Measurements from ENCODE around the gene SMCR8. TPM values are rescaled to one million over a fixed set of nuclear protein-coding genes. Genes with fewer than 3 reads are reported as not detected.

The SMCR8 gene
- total RNA-seq, 1 experiment from 2014 or later: 10.9 TPM

- no peak for DNase-seq (ENCODE audit: unreplicated experiment)
- Mint-ChIP-seq H3K9me3 (ENCODE audit: unreplicated experiment) (no peaks in the 10 kb centered on the region), H3K4me1 (ENCODE audit: insufficient read depth, unreplicated experiment) (no peaks in the 10 kb centered on the region), H3K27me3 (ENCODE audit: insufficient read depth, unreplicated experiment) (no peaks in the 10 kb centered on the region), H3K36me3 (ENCODE audit: insufficient read depth, unreplicated experiment) (peaks cover 82% of the 10 kb centered on the region), H3K4me3 (ENCODE audit: unreplicated experiment) (no peak overlapping the region), H3K27ac (ENCODE audit: low read depth, unreplicated experiment) (no peak overlapping the region)
- BruUV-seq (replicated peaks): no TSS peak
- POLR2A ChIA-PET: no interaction called here
- CTCF ChIA-PET: no interaction called here
- TF ChIP-seq, protein P1, sequence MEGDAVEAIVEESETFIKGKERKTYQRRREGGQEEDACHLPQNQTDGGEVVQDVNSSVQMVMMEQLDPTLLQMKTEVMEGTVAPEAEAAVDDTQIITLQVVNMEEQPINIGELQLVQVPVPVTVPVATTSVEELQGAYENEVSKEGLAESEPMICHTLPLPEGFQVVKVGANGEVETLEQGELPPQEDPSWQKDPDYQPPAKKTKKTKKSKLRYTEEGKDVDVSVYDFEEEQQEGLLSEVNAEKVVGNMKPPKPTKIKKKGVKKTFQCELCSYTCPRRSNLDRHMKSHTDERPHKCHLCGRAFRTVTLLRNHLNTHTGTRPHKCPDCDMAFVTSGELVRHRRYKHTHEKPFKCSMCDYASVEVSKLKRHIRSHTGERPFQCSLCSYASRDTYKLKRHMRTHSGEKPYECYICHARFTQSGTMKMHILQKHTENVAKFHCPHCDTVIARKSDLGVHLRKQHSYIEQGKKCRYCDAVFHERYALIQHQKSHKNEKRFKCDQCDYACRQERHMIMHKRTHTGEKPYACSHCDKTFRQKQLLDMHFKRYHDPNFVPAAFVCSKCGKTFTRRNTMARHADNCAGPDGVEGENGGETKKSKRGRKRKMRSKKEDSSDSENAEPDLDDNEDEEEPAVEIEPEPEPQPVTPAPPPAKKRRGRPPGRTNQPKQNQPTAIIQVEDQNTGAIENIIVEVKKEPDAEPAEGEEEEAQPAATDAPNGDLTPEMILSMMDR (IDR thresholded peaks at IDR 0.05; ENCODE audit: unreplicated experiment): no peak
- intact Hi-C loops (cut with micrococcal nuclease): no loop called here
Observed at GRCh38 chr17:18280249-18280648, 34.8 kb upstream of the SMCR8 start.

DNA sequence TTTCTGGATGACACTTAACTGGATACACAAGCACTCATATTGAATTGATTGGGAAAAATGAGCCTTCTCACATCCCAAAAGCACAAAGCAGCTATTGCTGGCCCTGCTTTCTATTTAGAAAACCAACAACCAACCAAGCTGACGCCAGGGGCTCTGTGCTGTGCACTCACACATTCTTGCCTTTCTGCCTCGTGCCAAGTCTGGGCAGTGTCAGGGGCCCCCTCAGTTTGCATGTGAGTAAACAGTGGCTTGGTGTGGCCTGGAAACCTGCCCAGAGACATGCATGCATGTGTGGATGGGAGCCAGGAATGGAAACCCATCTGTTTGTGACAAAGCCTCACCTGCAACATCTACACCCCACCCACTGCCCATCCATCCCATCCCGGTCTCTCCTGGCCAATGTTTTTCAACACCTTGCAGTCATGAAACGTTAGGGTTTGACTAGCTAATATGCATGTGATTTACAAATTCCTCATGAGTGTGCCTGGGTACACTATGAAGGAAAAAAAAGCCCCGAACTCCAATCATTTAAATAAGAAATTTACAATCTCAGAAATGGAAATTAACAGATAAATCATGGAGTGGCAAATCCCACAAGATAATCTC is 34.2 kb upstream of the SMCR8 start:
- peaks cover 86% of the 10 kb centered on the region for H3K36me3 Mint-ChIP-seq (ENCODE audit: insufficient read depth, unreplicated experiment)
- no peak overlapping the region for H3K4me3 Mint-ChIP-seq (ENCODE audit: unreplicated experiment)
- H3K9me3 Mint-ChIP-seq (ENCODE audit: unreplicated experiment): no peaks in the 10 kb centered on the region
- CTCF ChIA-PET: interaction anchor here (0.7 kb wide), 1 partner anchor 20 kb away, joined by 4 read pairs; no protein-coding TSS in a partner anchor
- TF ChIP-seq, protein P1 (IDR thresholded peaks at IDR 0.05; ENCODE audit: unreplicated experiment): no peak
- no peak overlapping the region for H3K27ac Mint-ChIP-seq (ENCODE audit: low read depth, unreplicated experiment)
- intact Hi-C loops (cut with micrococcal nuclease): no loop called here
- BruUV-seq (replicated peaks): no TSS peak
- POLR2A ChIA-PET: no interaction called here
- no peak for DNase-seq (ENCODE audit: unreplicated experiment)
- no peaks in the 10 kb centered on the region for H3K4me1 Mint-ChIP-seq (ENCODE audit: insufficient read depth, unreplicated experiment)
- no peaks in the 10 kb centered on the region for H3K27me3 Mint-ChIP-seq (ENCODE audit: insufficient read depth, unreplicated experiment)

DNA sequence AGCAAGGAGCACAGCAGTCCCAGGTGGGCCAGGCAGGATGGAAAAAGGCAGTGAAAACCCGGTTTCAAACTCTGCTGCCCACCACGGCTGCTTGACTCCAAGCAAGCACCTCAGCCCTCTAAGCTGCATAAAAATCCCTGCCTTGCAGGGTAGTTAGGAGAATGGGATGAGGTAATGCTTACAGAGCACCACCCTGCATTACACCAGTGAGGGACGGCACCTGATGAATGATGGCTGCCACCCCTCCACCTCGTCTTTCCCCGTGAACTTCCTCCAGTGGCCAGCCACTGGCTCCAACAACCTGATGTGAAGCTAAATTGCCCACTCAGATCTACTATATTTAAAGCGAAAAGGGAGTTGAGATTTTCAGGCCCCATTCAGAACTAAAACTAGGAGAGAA is 33.3 kb upstream of the SMCR8 start:
- ChIA-PET CTCF (interaction anchor here (0.5 to 0.6 kb wide), 2 partner anchors 16 to 97 kb away, joined by 3 read pairs; no protein-coding TSS in a partner anchor), POLR2A (interaction anchor here (1.2 kb wide), 2 partner anchors 29 to 31 kb away, joined by 3 to 5 read pairs; no protein-coding TSS in a partner anchor)
- TF ChIP-seq, protein P1 (IDR thresholded peaks at IDR 0.05; ENCODE audit: unreplicated experiment): no peak
- intact Hi-C loops (cut with micrococcal nuclease): no loop called here
- H3K4me3 Mint-ChIP-seq (ENCODE audit: unreplicated experiment): no peak overlapping the region
- no peaks in the 10 kb centered on the region for H3K4me1 Mint-ChIP-seq (ENCODE audit: insufficient read depth, unreplicated experiment)
- no peak for DNase-seq (ENCODE audit: unreplicated experiment)
- peaks cover 86% of the 10 kb centered on the region for H3K36me3 Mint-ChIP-seq (ENCODE audit: insufficient read depth, unreplicated experiment)
- H3K27ac Mint-ChIP-seq (ENCODE audit: low read depth, unreplicated experiment): no peak overlapping the region
- H3K9me3 Mint-ChIP-seq (ENCODE audit: unreplicated experiment): no peaks in the 10 kb centered on the region
- BruUV-seq (replicated peaks): no TSS peak
- H3K27me3 Mint-ChIP-seq (ENCODE audit: insufficient read depth, unreplicated experiment): no peaks in the 10 kb centered on the region

DNA sequence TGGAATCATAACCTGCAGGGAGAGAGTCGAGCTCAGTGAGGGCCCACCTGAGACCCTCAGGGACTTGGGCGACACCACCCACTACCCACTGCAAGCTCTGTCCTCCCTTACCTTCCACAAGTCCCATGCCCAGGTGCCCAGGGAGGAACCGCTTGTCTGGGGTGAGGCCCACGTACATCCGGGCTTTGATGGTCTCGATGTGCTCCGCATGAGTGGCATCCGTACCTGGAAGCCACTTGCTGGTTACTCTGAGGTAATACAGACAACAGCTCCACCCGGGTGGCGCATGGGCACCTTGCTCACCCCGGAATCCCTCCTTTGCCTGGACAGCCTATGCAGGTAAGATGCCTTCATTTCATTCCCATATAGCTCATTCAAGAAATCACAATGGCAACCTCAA is 29.8 kb upstream of the SMCR8 start:
- ChIA-PET POLR2A (interaction anchor here (1.2 kb wide), 1 partner anchor 55 kb away, joined by 3 read pairs; no protein-coding TSS in a partner anchor), CTCF (interaction anchor here (1.3 kb wide), 1 partner anchor 15 kb away, joined by 9 read pairs; no protein-coding TSS in a partner anchor)
- Mint-ChIP-seq H3K36me3 (ENCODE audit: insufficient read depth, unreplicated experiment) (peaks cover 90% of the 10 kb centered on the region), H3K4me3 (ENCODE audit: unreplicated experiment) (no peak overlapping the region), H3K9me3 (ENCODE audit: unreplicated experiment) (no peaks in the 10 kb centered on the region), H3K27me3 (ENCODE audit: insufficient read depth, unreplicated experiment) (no peaks in the 10 kb centered on the region), H3K27ac (ENCODE audit: low read depth, unreplicated experiment) (no peak overlapping the region), H3K4me1 (ENCODE audit: insufficient read depth, unreplicated experiment) (no peaks in the 10 kb centered on the region)
- DNase-seq (ENCODE audit: unreplicated experiment): no peak
- intact Hi-C loops (cut with micrococcal nuclease): no loop called here
- TF ChIP-seq, protein P1 (IDR thresholded peaks at IDR 0.05; ENCODE audit: unreplicated experiment): no peak
- no TSS peak for BruUV-seq (replicated peaks)

Measured in MCF 10A (cell line).